HepG2 (cell line): ENCODE results near the gene SLC22A23. TPM values are rescaled to one million over a fixed set of nuclear protein-coding genes. Genes with fewer than 3 reads are reported as not detected.

Experiments
- ETV6 ChIP-seq: sonication (generic); formaldehyde crosslinking; conservative IDR thresholded peaks from 2 replicates; pipeline ENCODE4 v1.4.0; 2020; ENCODE audit warnings: missing genetic modification reagents
- KDM2A ChIP-seq: sonication (generic); formaldehyde crosslinking; IDR thresholded peaks from 2 replicates; pipeline ENCODE4 v1.4.0; 2020; ENCODE audit warnings: low read depth, missing genetic modification reagents, borderline replicate concordance
- RFX1 ChIP-seq: fragments of 450-650 bp; IDR thresholded peaks from 2 replicates; pipeline ENCODE4 v1.6.1; 2017
- SRSF4 ChIP-seq: fragments of 200-400 bp; formaldehyde crosslinking; IDR thresholded peaks from one replicate; pipeline ENCODE4 v1.6.1; 2018; ENCODE audit warnings: mild to moderate bottlenecking, low read depth, low read length, moderate library complexity; ENCODE audit not compliant: poor library complexity, severe bottlenecking
- TCF7L2 ChIP-seq: IDR thresholded peaks from 2 replicates; pipeline ENCODE4 v1.6.1; 2011; ENCODE audit warnings: mild to moderate bottlenecking, low read depth, low read length, moderate library complexity
- XRCC5 ChIP-seq: fragments of 200-400 bp; formaldehyde crosslinking; optimal IDR thresholded peaks from 2 replicates; pipeline ENCODE3; 2017; ENCODE audit warnings: mild to moderate bottlenecking, low read length
- ZNF136 ChIP-seq: sonication (generic); formaldehyde crosslinking; IDR thresholded peaks from 2 replicates; pipeline ENCODE4 v1.8.1; 2022; ENCODE audit warnings: low read depth, mild to moderate bottlenecking, moderate library complexity, missing genetic modification reagents
- ZNF234 ChIP-seq: sonication (generic); formaldehyde crosslinking; conservative IDR thresholded peaks from 2 replicates; pipeline ENCODE4 v1.5.1; 2020; ENCODE audit warnings: mild to moderate bottlenecking, missing genetic modification reagents
- ZNF772 ChIP-seq: sonication (generic); formaldehyde crosslinking; IDR thresholded peaks from 2 replicates; pipeline ENCODE4 v1.5.0; 2020; ENCODE audit warnings: mild to moderate bottlenecking, missing genetic modification reagents
- ZNF891 ChIP-seq: sonication (generic); formaldehyde crosslinking; IDR thresholded peaks from 2 replicates; pipeline ENCODE4 v1.5.0; 2020; ENCODE audit warnings: mild to moderate bottlenecking, missing genetic modification reagents
- polyA plus RNA-seq, 8 experiments: library from polyadenylated mRNA; depleted of rRNA in 3 of 8; stranded (reverse) in 7 of 8; unstranded in 1 of 8; fragments of >200 nt; fragmentation: Illumina TruSeq in 4 of 8; extraction: Trizol in 4 of 8; gene quantifications; 2 replicates each; pipeline versions ENCODE4 v1.2.1 to v1.2.3, GENCODE V29; 2011 to 2016; ENCODE audit warnings: low read depth in 4 of 8, missing spikeins in 1 of 8, mixed read lengths in 1 of 8; ENCODE audit not compliant: insufficient read depth in 1 of 8
- total RNA-seq, 5 experiments: library from RNA; depleted of rRNA; stranded (reverse); fragments of >200 nt; fragmentation: Illumina TruSeq; extraction: Trizol; gene quantifications; 2 replicates each; pipeline ENCODE4 v1.2.3, GENCODE V29; 2016; ENCODE audit warnings: low read depth in 1 of 5
- TF ChIP-seq, protein P1 (sequence below): sonication (generic); formaldehyde crosslinking; IDR thresholded peaks from 2 replicates; pipeline ENCODE4 v1.4.0; 2020; ENCODE audit warnings: mild to moderate bottlenecking, missing genetic modification reagents
- TF ChIP-seq, protein P2 (sequence below): sonication (generic); formaldehyde crosslinking; IDR thresholded peaks from 2 replicates; pipeline ENCODE4 v1.4.0; 2020; ENCODE audit warnings: missing genetic modification reagents
- TF ChIP-seq, protein P3 (sequence below): sonication (generic); formaldehyde crosslinking; IDR thresholded peaks from 2 replicates; pipeline ENCODE4 v1.8.1; 2022; ENCODE audit warnings: low read depth, mild to moderate bottlenecking, missing genetic modification reagents
- TF ChIP-seq, protein P4 (sequence below): sonication (generic); formaldehyde crosslinking; IDR thresholded peaks from 2 replicates; pipeline ENCODE4 v1.8.0; 2022; ENCODE audit warnings: low read depth, missing genetic modification reagents
- TF ChIP-seq, protein P5 (sequence below): sonication (generic); formaldehyde crosslinking; IDR thresholded peaks from 2 replicates; pipeline ENCODE4 v1.4.0; 2020; ENCODE audit warnings: missing genetic modification reagents

SLC22A23 gene
- total and polyA plus RNA-seq, 2 of the 13 experiments (the other 11 are each of a cell fraction or from before 2014, with no cell fraction given), result 11.8 to 17.5 TPM

DNA sequence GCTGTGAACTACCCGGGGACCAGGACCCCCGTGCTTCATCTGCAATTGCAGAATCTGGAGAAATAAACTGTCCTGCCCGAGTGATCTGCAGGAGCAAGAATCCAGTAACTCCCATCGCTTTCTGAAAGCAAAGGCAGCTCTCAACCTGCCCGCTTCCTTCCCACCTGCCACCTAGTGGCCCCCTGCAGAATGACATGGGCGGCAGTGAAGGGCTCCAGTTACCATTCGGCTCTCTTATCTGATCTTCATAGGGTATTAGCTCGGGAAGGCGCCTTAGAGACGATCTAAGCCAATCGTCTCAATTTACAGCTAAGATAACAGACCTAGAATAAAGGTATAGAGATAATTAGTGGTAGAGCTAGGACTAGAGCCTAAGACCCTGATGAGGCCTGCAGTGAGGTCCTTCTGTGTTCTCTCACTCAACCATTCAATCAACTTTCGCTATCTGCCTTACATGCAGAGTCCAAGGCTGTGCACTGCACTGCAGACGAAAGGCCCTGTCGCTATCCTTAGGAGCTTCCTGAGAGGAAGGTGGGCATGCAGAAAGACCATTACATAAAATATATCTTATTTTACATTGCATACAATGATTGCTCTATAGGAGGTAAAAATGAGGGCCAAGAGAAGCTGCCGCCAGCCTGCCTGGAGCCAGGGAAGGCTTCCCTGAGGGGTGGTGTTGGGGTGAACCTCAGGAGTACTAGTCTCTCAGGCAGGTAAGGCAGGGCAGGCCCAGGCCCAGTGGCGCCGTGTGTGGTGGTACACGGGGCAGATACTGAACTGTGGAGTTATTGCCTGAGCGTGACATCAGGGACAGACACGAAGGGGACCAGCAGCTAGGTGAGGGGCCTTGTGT, 205.2 kb downstream of the SLC22A23 start (continued):
- TF ChIP-seq, protein P1, sequence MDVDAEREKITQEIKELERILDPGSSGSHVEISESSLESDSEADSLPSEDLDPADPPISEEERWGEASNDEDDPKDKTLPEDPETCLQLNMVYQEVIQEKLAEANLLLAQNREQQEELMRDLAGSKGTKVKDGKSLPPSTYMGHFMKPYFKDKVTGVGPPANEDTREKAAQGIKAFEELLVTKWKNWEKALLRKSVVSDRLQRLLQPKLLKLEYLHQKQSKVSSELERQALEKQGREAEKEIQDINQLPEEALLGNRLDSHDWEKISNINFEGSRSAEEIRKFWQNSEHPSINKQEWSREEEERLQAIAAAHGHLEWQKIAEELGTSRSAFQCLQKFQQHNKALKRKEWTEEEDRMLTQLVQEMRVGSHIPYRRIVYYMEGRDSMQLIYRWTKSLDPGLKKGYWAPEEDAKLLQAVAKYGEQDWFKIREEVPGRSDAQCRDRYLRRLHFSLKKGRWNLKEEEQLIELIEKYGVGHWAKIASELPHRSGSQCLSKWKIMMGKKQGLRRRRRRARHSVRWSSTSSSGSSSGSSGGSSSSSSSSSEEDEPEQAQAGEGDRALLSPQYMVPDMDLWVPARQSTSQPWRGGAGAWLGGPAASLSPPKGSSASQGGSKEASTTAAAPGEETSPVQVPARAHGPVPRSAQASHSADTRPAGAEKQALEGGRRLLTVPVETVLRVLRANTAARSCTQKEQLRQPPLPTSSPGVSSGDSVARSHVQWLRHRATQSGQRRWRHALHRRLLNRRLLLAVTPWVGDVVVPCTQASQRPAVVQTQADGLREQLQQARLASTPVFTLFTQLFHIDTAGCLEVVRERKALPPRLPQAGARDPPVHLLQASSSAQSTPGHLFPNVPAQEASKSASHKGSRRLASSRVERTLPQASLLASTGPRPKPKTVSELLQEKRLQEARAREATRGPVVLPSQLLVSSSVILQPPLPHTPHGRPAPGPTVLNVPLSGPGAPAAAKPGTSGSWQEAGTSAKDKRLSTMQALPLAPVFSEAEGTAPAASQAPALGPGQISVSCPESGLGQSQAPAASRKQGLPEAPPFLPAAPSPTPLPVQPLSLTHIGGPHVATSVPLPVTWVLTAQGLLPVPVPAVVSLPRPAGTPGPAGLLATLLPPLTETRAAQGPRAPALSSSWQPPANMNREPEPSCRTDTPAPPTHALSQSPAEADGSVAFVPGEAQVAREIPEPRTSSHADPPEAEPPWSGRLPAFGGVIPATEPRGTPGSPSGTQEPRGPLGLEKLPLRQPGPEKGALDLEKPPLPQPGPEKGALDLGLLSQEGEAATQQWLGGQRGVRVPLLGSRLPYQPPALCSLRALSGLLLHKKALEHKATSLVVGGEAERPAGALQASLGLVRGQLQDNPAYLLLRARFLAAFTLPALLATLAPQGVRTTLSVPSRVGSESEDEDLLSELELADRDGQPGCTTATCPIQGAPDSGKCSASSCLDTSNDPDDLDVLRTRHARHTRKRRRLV (CRISPR knock-in tag), result 0 out of 2 replicates have a peak, but pooled peaks have one; percentile 53
- TF ChIP-seq SRSF4 (no peak), XRCC5 (peak; percentile 99), ETV6 (CRISPR knock-in tag) (no peak), KDM2A (CRISPR knock-in tag) (peak; percentile 80), ZNF234 (CRISPR knock-in tag) (no peak), TCF7L2 (no peak), RFX1 (no peak), ZNF772 (CRISPR knock-in tag) (no peak), ZNF136 (CRISPR knock-in tag) (no peak), ZNF891 (CRISPR knock-in tag) (peak; percentile 28)
- TF ChIP-seq, protein P2, sequence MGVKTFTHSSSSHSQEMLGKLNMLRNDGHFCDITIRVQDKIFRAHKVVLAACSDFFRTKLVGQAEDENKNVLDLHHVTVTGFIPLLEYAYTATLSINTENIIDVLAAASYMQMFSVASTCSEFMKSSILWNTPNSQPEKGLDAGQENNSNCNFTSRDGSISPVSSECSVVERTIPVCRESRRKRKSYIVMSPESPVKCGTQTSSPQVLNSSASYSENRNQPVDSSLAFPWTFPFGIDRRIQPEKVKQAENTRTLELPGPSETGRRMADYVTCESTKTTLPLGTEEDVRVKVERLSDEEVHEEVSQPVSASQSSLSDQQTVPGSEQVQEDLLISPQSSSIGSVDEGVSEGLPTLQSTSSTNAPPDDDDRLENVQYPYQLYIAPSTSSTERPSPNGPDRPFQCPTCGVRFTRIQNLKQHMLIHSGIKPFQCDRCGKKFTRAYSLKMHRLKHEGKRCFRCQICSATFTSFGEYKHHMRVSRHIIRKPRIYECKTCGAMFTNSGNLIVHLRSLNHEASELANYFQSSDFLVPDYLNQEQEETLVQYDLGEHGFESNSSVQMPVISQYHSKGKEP (CRISPR knock-in tag), result no peak
- TF ChIP-seq, protein P3, sequence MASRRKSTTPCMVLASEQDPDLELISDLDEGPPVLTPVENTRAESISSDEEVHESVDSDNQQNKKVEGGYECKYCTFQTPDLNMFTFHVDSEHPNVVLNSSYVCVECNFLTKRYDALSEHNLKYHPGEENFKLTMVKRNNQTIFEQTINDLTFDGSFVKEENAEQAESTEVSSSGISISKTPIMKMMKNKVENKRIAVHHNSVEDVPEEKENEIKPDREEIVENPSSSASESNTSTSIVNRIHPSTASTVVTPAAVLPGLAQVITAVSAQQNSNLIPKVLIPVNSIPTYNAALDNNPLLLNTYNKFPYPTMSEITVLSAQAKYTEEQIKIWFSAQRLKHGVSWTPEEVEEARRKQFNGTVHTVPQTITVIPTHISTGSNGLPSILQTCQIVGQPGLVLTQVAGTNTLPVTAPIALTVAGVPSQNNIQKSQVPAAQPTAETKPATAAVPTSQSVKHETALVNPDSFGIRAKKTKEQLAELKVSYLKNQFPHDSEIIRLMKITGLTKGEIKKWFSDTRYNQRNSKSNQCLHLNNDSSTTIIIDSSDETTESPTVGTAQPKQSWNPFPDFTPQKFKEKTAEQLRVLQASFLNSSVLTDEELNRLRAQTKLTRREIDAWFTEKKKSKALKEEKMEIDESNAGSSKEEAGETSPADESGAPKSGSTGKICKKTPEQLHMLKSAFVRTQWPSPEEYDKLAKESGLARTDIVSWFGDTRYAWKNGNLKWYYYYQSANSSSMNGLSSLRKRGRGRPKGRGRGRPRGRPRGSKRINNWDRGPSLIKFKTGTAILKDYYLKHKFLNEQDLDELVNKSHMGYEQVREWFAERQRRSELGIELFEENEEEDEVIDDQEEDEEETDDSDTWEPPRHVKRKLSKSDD (CRISPR knock-in tag), result no peak
- TF ChIP-seq, protein P4, sequence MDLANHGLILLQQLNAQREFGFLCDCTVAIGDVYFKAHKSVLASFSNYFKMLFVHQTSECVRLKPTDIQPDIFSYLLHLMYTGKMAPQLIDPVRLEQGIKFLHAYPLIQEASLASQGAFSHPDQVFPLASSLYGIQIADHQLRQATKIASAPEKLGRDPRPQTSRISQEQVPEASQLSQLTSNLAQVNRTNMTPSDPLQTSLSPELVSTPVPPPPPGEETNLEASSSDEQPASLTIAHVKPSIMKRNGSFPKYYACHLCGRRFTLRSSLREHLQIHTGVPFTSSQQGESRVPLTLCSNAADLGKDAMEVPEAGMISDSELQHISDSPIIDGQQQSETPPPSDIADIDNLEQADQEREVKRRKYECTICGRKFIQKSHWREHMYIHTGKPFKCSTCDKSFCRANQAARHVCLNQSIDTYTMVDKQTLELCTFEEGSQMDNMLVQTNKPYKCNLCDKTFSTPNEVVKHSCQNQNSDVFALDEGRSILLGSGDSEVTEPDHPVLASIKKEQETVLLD, result no peak
- TF ChIP-seq, protein P5, sequence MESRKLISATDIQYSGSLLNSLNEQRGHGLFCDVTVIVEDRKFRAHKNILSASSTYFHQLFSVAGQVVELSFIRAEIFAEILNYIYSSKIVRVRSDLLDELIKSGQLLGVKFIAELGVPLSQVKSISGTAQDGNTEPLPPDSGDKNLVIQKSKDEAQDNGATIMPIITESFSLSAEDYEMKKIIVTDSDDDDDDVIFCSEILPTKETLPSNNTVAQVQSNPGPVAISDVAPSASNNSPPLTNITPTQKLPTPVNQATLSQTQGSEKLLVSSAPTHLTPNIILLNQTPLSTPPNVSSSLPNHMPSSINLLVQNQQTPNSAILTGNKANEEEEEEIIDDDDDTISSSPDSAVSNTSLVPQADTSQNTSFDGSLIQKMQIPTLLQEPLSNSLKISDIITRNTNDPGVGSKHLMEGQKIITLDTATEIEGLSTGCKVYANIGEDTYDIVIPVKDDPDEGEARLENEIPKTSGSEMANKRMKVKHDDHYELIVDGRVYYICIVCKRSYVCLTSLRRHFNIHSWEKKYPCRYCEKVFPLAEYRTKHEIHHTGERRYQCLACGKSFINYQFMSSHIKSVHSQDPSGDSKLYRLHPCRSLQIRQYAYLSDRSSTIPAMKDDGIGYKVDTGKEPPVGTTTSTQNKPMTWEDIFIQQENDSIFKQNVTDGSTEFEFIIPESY (CRISPR knock-in tag), result peak; percentile 69; the same call in 1 of the 2 replicates
